Neural progenitor cell (in vitro differentiated cells): ENCODE data around the gene PEX26. TPM values are rescaled to one million over a fixed set of nuclear protein-coding genes. Genes with fewer than 3 reads are reported as not detected.

ENCODE experiments used
- DNase-seq: peaks from one replicate; pipeline ENCODE4 v3.0.0-alpha.2; 2016; ENCODE audit warnings: low spot score
- H2AFZ ChIP-seq: fragments of 200-600 bp; sonication (generic); replicated peaks from 2 replicates; pipeline ENCODE4 v1.6.1; 2016; ENCODE audit warnings: antibody characterized with exemption
- H3F3A ChIP-seq: fragments of 200-600 bp; sonication (generic); 2 replicates; pipeline ENCODE4 v1.6.1; 2016; ENCODE audit warnings: antibody characterized with exemption, low read depth
- H3K27ac ChIP-seq: fragments of 200-600 bp; sonication (generic); 2 replicates; pipeline ENCODE4 v1.5.1; 2016; ENCODE audit warnings: mild to moderate bottlenecking
- H3K27me3 ChIP-seq: fragments of 200-600 bp; sonication (generic); 2 replicates; pipeline ENCODE4 v1.6.1; 2016; ENCODE audit warnings: mild to moderate bottlenecking, moderate library complexity
- H3K36me3 ChIP-seq: fragments of 200-600 bp; sonication (generic); 2 replicates; pipeline ENCODE4 v1.5.1; 2016
- H3K4me1 ChIP-seq: fragments of 200-600 bp; sonication (generic); 2 replicates; pipeline ENCODE4 v1.6.1; 2016; ENCODE audit warnings: mixed run types
- H3K4me2 ChIP-seq: fragments of 200-600 bp; sonication (generic); 2 replicates; pipeline ENCODE4 v1.6.1; 2016
- H3K4me3 ChIP-seq: fragments of 200-600 bp; sonication (generic); 2 replicates; pipeline ENCODE4 v1.5.1; 2016
- H3K79me2 ChIP-seq: fragments of 200-600 bp; sonication (generic); 2 replicates; pipeline ENCODE4 v1.6.1; 2016; ENCODE audit warnings: low read depth
- H3K9ac ChIP-seq: fragments of 200-600 bp; sonication (generic); 2 replicates; pipeline ENCODE4 v1.6.1; 2016
- H3K9me3 ChIP-seq: fragments of 200-600 bp; sonication (generic); 2 replicates; pipeline ENCODE4 v1.5.1; 2016; ENCODE audit warnings: low read depth
- H4K20me1 ChIP-seq: fragments of 200-600 bp; sonication (generic); 2 replicates; pipeline ENCODE4 v1.6.1; 2016; ENCODE audit warnings: low read depth
- H3K27ac Mint-ChIP-seq: 3 replicates; pipeline ENCODE4 v1.8.0; 2021; ENCODE audit warnings: mixed read lengths
- H3K27me3 Mint-ChIP-seq: 2 replicates; pipeline ENCODE4 v1.8.0; 2022; ENCODE audit warnings: low read depth, mild to moderate bottlenecking, inconsistent platforms, moderate library complexity, mixed read lengths; ENCODE audit not compliant: insufficient read depth
- H3K36me3 Mint-ChIP-seq: 3 replicates; pipeline ENCODE4 v1.8.0; 2021; ENCODE audit warnings: mixed read lengths
- H3K4me1 Mint-ChIP-seq: 3 replicates; pipeline ENCODE4 v1.8.0; 2021; ENCODE audit warnings: mixed read lengths
- H3K4me3 Mint-ChIP-seq: 3 replicates; pipeline ENCODE4 v1.8.0; 2021; ENCODE audit warnings: mild to moderate bottlenecking, moderate library complexity, mixed read lengths
- H3K9me3 Mint-ChIP-seq: 3 replicates; pipeline ENCODE4 v1.8.0; 2020; ENCODE audit warnings: mixed read lengths
- CTCF ChIP-seq: fragments of 200-600 bp; sonication (generic); IDR thresholded peaks from 2 replicates; pipeline ENCODE4 v1.5.1; 2017; ENCODE audit warnings: antibody characterized with exemption, mild to moderate bottlenecking
- EZH2 ChIP-seq: fragments of 200-600 bp; sonication (generic); IDR thresholded peaks from 2 replicates; pipeline ENCODE4 v1.6.1; 2017; ENCODE audit warnings: antibody characterized with exemption, mild to moderate bottlenecking, moderate library complexity
- EZH2phosphoT487 ChIP-seq: fragments of 200-600 bp; sonication (generic); IDR thresholded peaks from 2 replicates; pipeline ENCODE4 v1.6.1; 2017; ENCODE audit warnings: antibody characterized with exemption
- total RNA-seq: library from RNA; depleted of rRNA; stranded (reverse); fragments of >200 nt; gene quantifications from 2 replicates; pipeline ENCODE4 v1.2.3, GENCODE V29; 2015; ENCODE audit warnings: low replicate concordance

PEX26 gene
- total RNA-seq, 1 donor from 2014 or later: 22.9 TPM

GRCh38 chr22:18114495-18114894 is 36.7 kb downstream of the PEX26 start:
- H3K27ac ChIP-seq: no peak overlapping the region
- Mint-ChIP-seq H3K27ac (no peak overlapping the region), H3K36me3 (no peaks in the 10 kb centered on the region), H3K27me3 (peaks cover 19% of the 10 kb centered on the region), H3K4me1 (peaks cover 13% of the 10 kb centered on the region), H3K4me3 (no peak overlapping the region), H3K9me3 (no peaks in the 10 kb centered on the region)
- H3K9ac ChIP-seq: no peak overlapping the region
- H3K4me2 ChIP-seq: no peak overlapping the region
- H3F3A ChIP-seq: no peaks in the 10 kb centered on the region
- no peak overlapping the region for H3K4me3 ChIP-seq
- H3K27me3 ChIP-seq: peaks cover 39% of the 10 kb centered on the region
- H3K79me2 ChIP-seq: no peaks in the 10 kb centered on the region
- peaks cover 9% of the 10 kb centered on the region for H4K20me1 ChIP-seq
- peaks cover 9% of the 10 kb centered on the region for H3K4me1 ChIP-seq
- H3K36me3 ChIP-seq: no peaks in the 10 kb centered on the region
- TF ChIP-seq EZH2phosphoT487 (no peak), EZH2 (no peak), CTCF (no peak)
- no peak overlapping the region for H2AFZ ChIP-seq
- no peak for DNase-seq
- no peaks in the 10 kb centered on the region for H3K9me3 ChIP-seq

- no peaks in the 10 kb centered on the region for H3K36me3 ChIP-seq
- H2AFZ ChIP-seq: no peak overlapping the region
- peaks cover 9% of the 10 kb centered on the region for H3K4me1 ChIP-seq
- no peak overlapping the region for H3K9ac ChIP-seq
- no peaks in the 10 kb centered on the region for H3K9me3 ChIP-seq
- DNase-seq: no peak
- H3K4me2 ChIP-seq: no peak overlapping the region
- Mint-ChIP-seq H3K4me1 (peaks cover 7% of the 10 kb centered on the region), H3K27me3 (peaks cover 15% of the 10 kb centered on the region), H3K27ac (no peak overlapping the region), H3K9me3 (no peaks in the 10 kb centered on the region), H3K36me3 (no peaks in the 10 kb centered on the region), H3K4me3 (no peak overlapping the region)
- TF ChIP-seq EZH2phosphoT487: no peak
- TF ChIP-seq CTCF: no peak
- no peak for TF ChIP-seq EZH2
- no peak overlapping the region for H3K4me3 ChIP-seq
- H3K79me2 ChIP-seq: no peaks in the 10 kb centered on the region
- H4K20me1 ChIP-seq: peaks cover 9% of the 10 kb centered on the region
- H3K27ac ChIP-seq: no peak overlapping the region
- peaks cover 33% of the 10 kb centered on the region for H3K27me3 ChIP-seq
- H3F3A ChIP-seq: no peaks in the 10 kb centered on the region
Measured at GRCh38 chr22:18114976-18115652, 37.3 kb downstream of the PEX26 start.

GRCh38 chr22:18115906-18116371 is 38.1 kb downstream of the PEX26 start:
- Histone ChIP-seq H2AFZ (no peak overlapping the region), H4K20me1 (peaks cover 6% of the 10 kb centered on the region), H3K27me3 (peaks cover 25% of the 10 kb centered on the region), H3K36me3 (no peaks in the 10 kb centered on the region), H3F3A (no peaks in the 10 kb centered on the region), H3K9ac (no peak overlapping the region), H3K4me3 (no peak overlapping the region), H3K4me1 (peaks cover 7% of the 10 kb centered on the region), H3K27ac (no peak overlapping the region), H3K4me2 (no peak overlapping the region), H3K79me2 (no peaks in the 10 kb centered on the region), H3K9me3 (no peaks in the 10 kb centered on the region)
- Mint-ChIP-seq H3K9me3 (no peaks in the 10 kb centered on the region), H3K27me3 (peaks cover 12% of the 10 kb centered on the region), H3K27ac (no peak overlapping the region), H3K4me3 (no peak overlapping the region), H3K4me1 (peaks cover 6% of the 10 kb centered on the region), H3K36me3 (no peaks in the 10 kb centered on the region)
- DNase-seq: no peak
- TF ChIP-seq EZH2 (no peak), CTCF (no peak), EZH2phosphoT487 (no peak)
